ENCODE results near the gene OR6C75. TPM values are rescaled to one million over a fixed set of nuclear protein-coding genes. Genes with fewer than 3 reads are reported as not detected.

Gene OR6C75
- total and polyA plus RNA-seq, 2 donors (not counting 3 experiments of a cell fraction or from before 2014, with no cell fraction given) = not detected

- no peaks in the 10 kb centered on the region for H3K9me1 ChIP-seq (replicated peaks; ENCODE audit: control insufficient read depth, extremely low read depth, insufficient read depth, low read length)
- no peaks in the 10 kb centered on the region for H3K27me3 ChIP-seq (ENCODE audit: control insufficient read depth in 2 of 2, insufficient read depth in 2 of 2, low read length in 2 of 2)
- H4K20me1 ChIP-seq (replicated peaks; ENCODE audit: control insufficient read depth, extremely low read depth, insufficient read depth, low read length) = no peaks in the 10 kb centered on the region
- no peak overlapping the region for H3K4me3 ChIP-seq (replicated peaks in 1 of 3; ENCODE audit: insufficient read depth in 1 of 3, low read depth in 1 of 3, low read length in 3 of 3)
- no peak overlapping the region for H2AFZ ChIP-seq (ENCODE audit: low read depth, low read length)
- dilution Hi-C loops (cut with MboI; ENCODE audit: extremely low pct_ligation_motif_present, low sequenced_read_pairs) (no loop called here), intact Hi-C loops (cut with micrococcal nuclease) (no loop called here)
- no peaks in the 10 kb centered on the region for H3K79me2 ChIP-seq (ENCODE audit: control insufficient read depth, insufficient read depth, low read length)
- no peak for TF ChIP-seq EZH2 (IDR thresholded peaks at IDR 0.05; ENCODE audit: borderline replicate concordance, low read depth, low read length, severe bottlenecking)
- TF ChIP-seq, protein P1, sequence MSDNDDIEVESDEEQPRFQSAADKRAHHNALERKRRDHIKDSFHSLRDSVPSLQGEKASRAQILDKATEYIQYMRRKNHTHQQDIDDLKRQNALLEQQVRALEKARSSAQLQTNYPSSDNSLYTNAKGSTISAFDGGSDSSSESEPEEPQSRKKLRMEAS (IDR thresholded peaks at IDR 0.05; ENCODE audit: insufficient read depth, insufficient read length) = no peak
- no peak for TF ChIP-seq MYC (IDR thresholded peaks at IDR 0.05; ENCODE audit: low read depth, low read length)
- no peak for TF ChIP-seq FOS (IDR thresholded peaks at IDR 0.05; ENCODE audit: borderline replicate concordance, insufficient read depth, low read length)
- TF ChIP-seq POLR2A (IDR thresholded peaks at IDR 0.05; ENCODE audit: low read depth, low read length) = no peak
- TF ChIP-seq GATA2 (IDR thresholded peaks at IDR 0.05; ENCODE audit: insufficient read depth, insufficient read length, low read depth, low read length) = no peak
- no peak for TF ChIP-seq POLR2AphosphoS5 (IDR thresholded peaks at IDR 0.05; ENCODE audit: insufficient read depth, low read depth, low read length)
- TF ChIP-seq CTCF (IDR thresholded peaks at IDR 0.05; ENCODE audit: extremely low read depth in 1 of 2, insufficient read depth in 1 of 2, low read depth in 1 of 2, low read length in 2 of 2) = no peak
- TF ChIP-seq JUN (IDR thresholded peaks at IDR 0.05; ENCODE audit: borderline replicate concordance, insufficient read depth, insufficient read length, low read depth) = no peak
- H3K4me1 ChIP-seq (ENCODE audit: control insufficient read depth, extremely low read depth, insufficient read depth, low read length) = no peaks in the 10 kb centered on the region
- BruUV-seq (replicated peaks) = no TSS peak
- FAIRE-seq (no peak), DNase-seq (ENCODE audit: low read depth, low spot score) (no peak)
- ChIA-PET POLR2A (no interaction called here), CTCF (no interaction called here)
- no peak overlapping the region for H3K4me2 ChIP-seq (ENCODE audit: insufficient read depth, low read length)
- no peaks in the 10 kb centered on the region for H3K36me3 ChIP-seq (ENCODE audit: control insufficient read depth in 2 of 2, extremely low read depth in 1 of 2, insufficient read depth in 2 of 2, low read length in 2 of 2)
- no peak overlapping the region for H3K9ac ChIP-seq (replicated peaks; ENCODE audit: extremely low read depth, insufficient read depth, low read length)
- no peak overlapping the region for H3K27ac ChIP-seq (ENCODE audit: insufficient read depth, low read depth, low read length)
- H3K9me3 ChIP-seq (replicated peaks; ENCODE audit: control insufficient read depth, insufficient read depth, low read length) = no peaks in the 10 kb centered on the region
These were observed 2.3 kb downstream of the OR6C75 start for GRCh38 chr12:55365086-55365485.
